IMR-90 (cell line): ENCODE data around the gene DRD3. TPM values are rescaled to one million over a fixed set of nuclear protein-coding genes. Genes with fewer than 3 reads are reported as not detected.

ENCODE experiments used
- ATAC-seq: fragments of 200-7000 bp; cut with Tn5 transposase; 2 replicates; pipeline ENCODE4 v1.9.1; 2020; ENCODE audit warnings: low read depth, mild to moderate bottlenecking, moderate library complexity
- BruUV-seq: library from RNA; stranded (reverse); fragments of 400-500 nt; replicated peaks from 2 replicates; lab custom pipeline; 2021; lab: Mats Ljungman, UMichigan
- CTCF ChIA-PET: fragments of 300-600 bp; formaldehyde crosslinking; extraction: SDS; loops from one replicate; lab custom pipeline; 2021; ENCODE audit warnings: antibody characterized with exemption; lab: Yijun Ruan, JAX
- POLR2A ChIA-PET: fragments of 300-600 bp; sonication (Branson Sonifier 250); formaldehyde crosslinking; loops from one replicate; lab custom pipeline; 2022; ENCODE audit warnings: antibody characterized with exemption; ENCODE audit not compliant: unreplicated experiment; lab: Charles Lee
- DNase-seq: peaks from one replicate; pipeline ENCODE4 v3.0.0; 2013
- H2AFZ ChIP-seq: replicated peaks from 2 replicates; pipeline ENCODE3; 2013; ENCODE audit warnings: low read length, mild to moderate bottlenecking; ENCODE audit not compliant: poor library complexity
- H2AK5ac ChIP-seq: 2 replicates; pipeline ENCODE4 v1.6.1; 2013; ENCODE audit warnings: low read depth, low read length, inconsistent platforms
- H2AK9ac ChIP-seq: replicated peaks from 2 replicates; pipeline ENCODE3; 2013; ENCODE audit warnings: mild to moderate bottlenecking, low read depth, low read length, moderate library complexity; ENCODE audit not compliant: poor library complexity
- H2BK120ac ChIP-seq: 2 replicates; pipeline ENCODE4 v1.6.1; 2013; ENCODE audit warnings: low read depth, low read length, inconsistent platforms
- H2BK15ac ChIP-seq: 3 replicates; pipeline ENCODE4 v1.6.1; 2013; ENCODE audit warnings: low read depth, low read length, inconsistent platforms
- H2BK20ac ChIP-seq: 2 replicates; pipeline ENCODE4 v1.6.1; 2013; ENCODE audit warnings: low read depth, mild to moderate bottlenecking, inconsistent platforms, low read length, moderate library complexity
- H2BK5ac ChIP-seq: 2 replicates; pipeline ENCODE4 v1.6.1; 2013; ENCODE audit warnings: mild to moderate bottlenecking, low read depth, low read length, inconsistent platforms; ENCODE audit not compliant: poor library complexity, severe bottlenecking
- H3K14ac ChIP-seq: replicated peaks from 2 replicates; pipeline ENCODE4 v1.6.1; 2013; ENCODE audit warnings: low read depth, low read length, inconsistent platforms
- H3K18ac ChIP-seq: 2 replicates; pipeline ENCODE4 v1.6.1; 2013; ENCODE audit warnings: low read depth, low read length, control low read depth
- H3K23ac ChIP-seq: 2 replicates; pipeline ENCODE4 v1.6.1; 2013; ENCODE audit warnings: low read depth, low read length, inconsistent platforms
- H3K27ac ChIP-seq: 2 replicates; pipeline ENCODE4 v1.5.1; 2013; ENCODE audit warnings: mild to moderate bottlenecking, control low read depth, low read length; ENCODE audit not compliant: insufficient read depth
- H3K27me3 ChIP-seq: 2 replicates; pipeline ENCODE4 v1.6.1; 2013; ENCODE audit warnings: low read length; ENCODE audit not compliant: control insufficient read depth, insufficient read depth
- H3K36me3 ChIP-seq: 2 replicates; pipeline ENCODE4 v1.6.1; 2013; ENCODE audit warnings: low read length, mixed read lengths; ENCODE audit not compliant: control insufficient read depth, insufficient read depth
- H3K4ac ChIP-seq: 2 replicates; pipeline ENCODE4 v1.6.1; 2013; ENCODE audit warnings: low read depth, low read length, inconsistent platforms
- H3K4me1 ChIP-seq: 2 replicates; pipeline ENCODE4 v1.6.1; 2013; ENCODE audit warnings: low read length, mixed read lengths; ENCODE audit not compliant: control insufficient read depth, insufficient read depth
- H3K4me2 ChIP-seq: 2 replicates; pipeline ENCODE4 v1.6.1; 2013; ENCODE audit warnings: low read depth, mild to moderate bottlenecking, control low read depth, low read length, moderate library complexity
- H3K4me3 ChIP-seq: 2 replicates; pipeline ENCODE4 v1.5.1; 2013; ENCODE audit warnings: low read depth, mild to moderate bottlenecking, control low read depth, low read length, moderate library complexity; ENCODE audit not compliant: insufficient read depth
- H3K56ac ChIP-seq: 2 replicates; pipeline ENCODE4 v1.6.1; 2013; ENCODE audit warnings: low read length, inconsistent platforms; ENCODE audit not compliant: insufficient read depth; ENCODE audit errors: extremely low read depth
- H3K79me1 ChIP-seq, 2 experiments: 2 replicates each; pipeline ENCODE4 v1.6.1; 2013; ENCODE audit warnings: low read length in 2 of 2, inconsistent platforms in 1 of 2, low read depth in 1 of 2
- H3K9ac ChIP-seq: 2 replicates; pipeline ENCODE4 v1.6.1; 2013; ENCODE audit warnings: low read depth, low read length, control low read depth
- H3K9me1 ChIP-seq: 2 replicates; pipeline ENCODE4 v1.6.1; 2013; ENCODE audit warnings: low read length, inconsistent platforms; ENCODE audit not compliant: insufficient read depth
- H3K9me3 ChIP-seq: 2 replicates; pipeline ENCODE4 v1.6.1; 2013; ENCODE audit warnings: low read length; ENCODE audit not compliant: control insufficient read depth, insufficient read depth
- H4K20me1 ChIP-seq: 2 replicates; pipeline ENCODE4 v1.6.1; 2013; ENCODE audit warnings: low read length, inconsistent platforms; ENCODE audit not compliant: insufficient read depth
- H4K5ac ChIP-seq: 2 replicates; pipeline ENCODE4 v1.6.1; 2013; ENCODE audit warnings: mild to moderate bottlenecking, low read depth, low read length, control low read depth
- H4K8ac ChIP-seq, 2 experiments: 2 replicates each; pipeline ENCODE4 v1.6.1; 2013; ENCODE audit warnings: low read depth in 2 of 2, low read length in 2 of 2, control low read depth in 1 of 2, inconsistent platforms in 1 of 2
- H4K91ac ChIP-seq: 2 replicates; pipeline ENCODE4 v1.6.1; 2013; ENCODE audit warnings: low read depth, low read length, inconsistent platforms; ENCODE audit not compliant: insufficient read depth
- CHD1 ChIP-seq: IDR thresholded peaks from 2 replicates; pipeline ENCODE4 v1.6.1; 2012; ENCODE audit warnings: low read depth, low read length, improper control_type of control experiment
- ELK1 ChIP-seq: fragments of 150-350 bp; IDR thresholded peaks from 2 replicates; pipeline ENCODE4 v1.6.1; 2016; ENCODE audit warnings: low read depth, mild to moderate bottlenecking, low read length, moderate library complexity, borderline replicate concordance
- MAFK ChIP-seq: IDR thresholded peaks from 2 replicates; pipeline ENCODE4 v1.6.1; 2012; ENCODE audit warnings: low read depth, low read length, improper control_type of control experiment
- NFE2L2 ChIP-seq: fragments of 150-350 bp; IDR thresholded peaks from 2 replicates; pipeline ENCODE4 v1.6.1; 2016; ENCODE audit warnings: low read depth, mild to moderate bottlenecking, low read length
- RAD21 ChIP-seq: IDR thresholded peaks from 2 replicates; pipeline ENCODE4 v1.6.1; 2012; ENCODE audit warnings: low read length, improper control_type of control experiment
- WGBS, 2 experiments: methylation state at CpG; one replicate each; pipeline versions ENCODE4 v1.1.5 to v1.1.7; 2013; ENCODE audit warnings: missing lambda C conversion rate in 2 of 2; ENCODE audit not compliant: insufficient read length in 1 of 2; ENCODE audit errors: extremely low coverage in 2 of 2; 5-methylcytosine and 5-hydroxymethylcytosine counted together
- dilution Hi-C: fragments of 300-500 bp; cut with HindIII; formaldehyde crosslinking; loops from one replicate; pipeline ENCODE4 v1.14.3; 2018; ENCODE audit warnings: low sequenced_read_pairs; ENCODE audit not compliant: unreplicated experiment
- in situ Hi-C: fragments of 300-500 bp; cut with MboI; formaldehyde crosslinking; loops from 3 replicates; pipeline ENCODE4 v1.14.3; 2019; ENCODE audit warnings: low sequenced_read_pairs, inconsistent platforms, mixed read lengths
- intact Hi-C: fragments of 100-400 bp; cut with micrococcal nuclease; formaldehyde crosslinking; loops from 2 replicates; pipeline ENCODE4 v1.10.0; 2022
- polyA plus RNA-seq, 3 experiments: library from polyadenylated mRNA; depleted of rRNA; stranded (reverse); fragments of >200 nt; gene quantifications; 2 replicates each; pipeline ENCODE4 v1.2.3, GENCODE V29; 2012; ENCODE audit warnings: low replicate concordance in 1 of 3
- total RNA-seq: library from RNA; depleted of rRNA; stranded (reverse); fragments of >200 nt; gene quantifications from 2 replicates; pipeline ENCODE4 v1.2.3, GENCODE V29; 2012

DRD3 gene
- total and polyA plus RNA-seq, 2 of the 4 experiments (the other 2 are of a cell fraction): not detected

GRCh38 chr3:114219741-114220140, 40.9 kb upstream of the DRD3 start:
- intact Hi-C loops (no loop called here), in situ Hi-C loops (no loop called here), dilution Hi-C loops (no loop called here)
- Histone ChIP-seq H3K4ac (no peak overlapping the region), H2AK9ac (no peak overlapping the region), H2BK20ac (no peak overlapping the region), H3K79me1 (no peaks in the 10 kb centered on the region), H3K9ac (no peak overlapping the region), H3K9me3 (peaks cover 2% of the 10 kb centered on the region; the same call in 1 of the 2 replicates), H2BK120ac (no peak overlapping the region), H3K18ac (no peak overlapping the region), H3K4me3 (no peak overlapping the region), H4K8ac (no peak overlapping the region), H3K56ac (no peak overlapping the region), H3K4me2 (no peak overlapping the region), H4K20me1 (no peaks in the 10 kb centered on the region), H4K5ac (no peak overlapping the region), H3K9me1 (no peaks in the 10 kb centered on the region), H2AK5ac (no peak overlapping the region), H3K27ac (no peak overlapping the region), H3K4me1 (no peaks in the 10 kb centered on the region), H3K23ac (no peak overlapping the region), H2BK5ac (no peak overlapping the region), H2AFZ (no peak overlapping the region), H4K91ac (no peak overlapping the region), H3K14ac (no peak overlapping the region), H3K36me3 (no peaks in the 10 kb centered on the region), H2BK15ac (no peak overlapping the region; the same call in 2 of the 3 replicates), H3K27me3 (peaks cover 20% of the 10 kb centered on the region)
- no peak for DNase-seq
- TF ChIP-seq ELK1 (no peak), MAFK (no peak), NFE2L2 (no peak), RAD21 (no peak), CHD1 (no peak)
- BruUV-seq: no TSS peak
- ChIA-PET CTCF (no interaction called here), POLR2A (no interaction called here)
- WGBS, 2 experiments: 60% methylated on average over 1 of the region's 2 CpGs; no CpG with 5 or more reads in 1 of the 2 experiments
- ATAC-seq: no peak
